HepG2 (cell line): ENCODE data around the gene PIMREG. TPM values are rescaled to one million over a fixed set of nuclear protein-coding genes. Genes with fewer than 3 reads are reported as not detected.

Source experiments
- ATAC-seq: fragments of 200-7000 bp; cut with Tn5 transposase; 3 replicates; pipeline ENCODE4 v1.9.1; 2020; ENCODE audit warnings: mild to moderate bottlenecking, moderate library complexity
- BruUV-seq: library from RNA; stranded (reverse); fragments of 400-500 nt; replicated peaks from 2 replicates; lab custom pipeline; 2021; lab: Mats Ljungman, UMichigan
- CTCF ChIA-PET: fragments of 300-600 bp; formaldehyde crosslinking; extraction: SDS; loops from one replicate; lab custom pipeline; 2021; ENCODE audit warnings: low total read pairs, inconsistent platforms, low intra/inter-chr PET ratio; lab: Yijun Ruan, JAX
- POLR2A ChIA-PET: fragments of 350-600 bp; sonication (Branson Sonifier 250); formaldehyde crosslinking; loops from one replicate; lab custom pipeline; 2020; ENCODE audit warnings: antibody characterized with exemption, inconsistent platforms; lab: Yijun Ruan, JAX
- DNase-seq: peaks from one replicate; pipeline ENCODE4 v3.0.0-alpha.2; 2015; ENCODE audit warnings: low spot score
- FAIRE-seq: peaks from 3 replicates; lab custom pipeline; 2011; peaks lifted over from hg19 to GRCh38; lab: Jason Lieb, UNC
- H2AFZ ChIP-seq: one replicate; pipeline ENCODE4 v1.6.1; 2011; ENCODE audit warnings: low read length, inconsistent platforms
- H3K27ac ChIP-seq: fragments of 300-600 bp; 3 replicates; pipeline ENCODE4 v1.8.0; 2011; ENCODE audit warnings: mixed run types, mild to moderate bottlenecking, mixed read lengths, low read length, inconsistent platforms; ENCODE audit not compliant: insufficient read depth; ENCODE audit errors: extremely low read length
- H3K27me3 ChIP-seq, 2 experiments: fragments of 200-600 bp in 1 of 2; 2 replicates in 1 of 2; 3 replicates in 1 of 2; pipeline versions ENCODE4 v1.6.0 to v1.8.0; 2011; ENCODE audit warnings: low read length in 2 of 2, mild to moderate bottlenecking in 2 of 2, moderate library complexity in 2 of 2, inconsistent platforms in 1 of 2; ENCODE audit not compliant: insufficient read depth in 2 of 2, control insufficient read depth in 1 of 2
- H3K36me3 ChIP-seq, 2 experiments: fragments of 200-600 bp in 1 of 2; replicated peaks in 1 of 2; 2 replicates in 1 of 2; 3 replicates in 1 of 2; pipeline versions ENCODE4 v1.5.1 to v1.8.0; 2011; ENCODE audit warnings: low read length in 2 of 2, inconsistent platforms in 1 of 2; ENCODE audit not compliant: insufficient read depth in 2 of 2, control insufficient read depth in 1 of 2
- H3K4me1 ChIP-seq: 2 replicates; pipeline ENCODE4 v1.5.1; 2012; ENCODE audit warnings: low read length, inconsistent platforms; ENCODE audit not compliant: insufficient read depth
- H3K4me2 ChIP-seq: 2 replicates; pipeline ENCODE4 v1.6.0; 2011; ENCODE audit warnings: low read depth, low read length, inconsistent platforms
- H3K4me3 ChIP-seq, 3 experiments: fragments of 200-600 bp in 1 of 3; sonication (generic), shearing (Covaris generic) in 1 of 3; replicated peaks in 1 of 3; 2 replicates each; pipeline ENCODE4 v1.5.1; 2011 to 2016; ENCODE audit warnings: low read length in 3 of 3, inconsistent platforms in 2 of 3, low read depth in 2 of 3, mild to moderate bottlenecking in 2 of 3, control low read depth in 1 of 3, mixed read lengths in 1 of 3; ENCODE audit not compliant: insufficient read depth in 1 of 3
- H3K79me2 ChIP-seq: one replicate; pipeline ENCODE4 v1.6.1; 2011; ENCODE audit warnings: low read length, inconsistent platforms; ENCODE audit not compliant: insufficient read depth
- H3K9ac ChIP-seq: 2 replicates; pipeline ENCODE4 v1.6.0; 2011; ENCODE audit warnings: mild to moderate bottlenecking, low read depth, low read length, inconsistent platforms; ENCODE audit not compliant: insufficient read depth
- H3K9me3 ChIP-seq: 2 replicates; pipeline ENCODE4 v1.5.1; 2012; ENCODE audit warnings: mild to moderate bottlenecking, low read length
- H4K20me1 ChIP-seq: 2 replicates; pipeline ENCODE4 v1.6.0; 2011; ENCODE audit warnings: inconsistent platforms, mild to moderate bottlenecking, low read length, moderate library complexity; ENCODE audit not compliant: insufficient read depth
- DMTF1 ChIP-seq: sonication (generic); formaldehyde crosslinking; IDR thresholded peaks from 2 replicates; pipeline ENCODE4 v1.4.0; 2020; ENCODE audit warnings: mild to moderate bottlenecking, missing genetic modification reagents
- GATA4 ChIP-seq: sonication (generic); IDR thresholded peaks from 2 replicates; pipeline ENCODE4 v1.6.1; 2016; ENCODE audit warnings: antibody characterized with exemption, low read depth, borderline replicate concordance
- HNRNPH1 ChIP-seq: fragments of 200-400 bp; formaldehyde crosslinking; optimal IDR thresholded peaks from 2 replicates; pipeline ENCODE3; 2017; ENCODE audit warnings: mild to moderate bottlenecking, low read depth, low read length
- HOXA9 ChIP-seq: sonication (generic); formaldehyde crosslinking; IDR thresholded peaks from 2 replicates; pipeline ENCODE4 v1.8.1; 2022; ENCODE audit warnings: missing genetic modification reagents, mild to moderate bottlenecking, moderate library complexity, borderline replicate concordance
- KMT2B ChIP-seq: IDR thresholded peaks from 2 replicates; pipeline ENCODE4 v1.6.1; 2016; ENCODE audit warnings: missing genetic modification reagents, missing compliant biosample characterization
- MXI1 ChIP-seq: IDR thresholded peaks from 3 replicates; pipeline ENCODE4 v1.6.1; 2012; ENCODE audit warnings: low read depth, low read length, inconsistent platforms, borderline replicate concordance
- SIX1 ChIP-seq: sonication (generic); formaldehyde crosslinking; IDR thresholded peaks from 2 replicates; pipeline ENCODE4 v1.4.0; 2020; ENCODE audit warnings: missing genetic modification reagents, borderline replicate concordance
- SMAD9 ChIP-seq: sonication (generic); formaldehyde crosslinking; IDR thresholded peaks from 2 replicates; pipeline ENCODE4 v1.5.1; 2020; ENCODE audit warnings: mild to moderate bottlenecking, missing genetic modification reagents
- TCF7 ChIP-seq: sonication (generic); IDR thresholded peaks from 2 replicates; pipeline ENCODE4 v1.6.1; 2016; ENCODE audit warnings: antibody characterized with exemption, low read depth
- TFDP2 ChIP-seq: sonication (generic); formaldehyde crosslinking; IDR thresholded peaks from 2 replicates; pipeline ENCODE4 v1.4.0; 2020; ENCODE audit warnings: missing genetic modification reagents
- ZNF121 ChIP-seq: sonication (generic); formaldehyde crosslinking; IDR thresholded peaks from 2 replicates; pipeline ENCODE4 v1.5.0; 2020; ENCODE audit warnings: mild to moderate bottlenecking, missing genetic modification reagents
- ZNF691 ChIP-seq: sonication (generic); formaldehyde crosslinking; IDR thresholded peaks from 2 replicates; pipeline ENCODE4 v1.4.0; 2020; ENCODE audit warnings: missing genetic modification reagents, low read depth, mild to moderate bottlenecking, borderline replicate concordance
- ZNF709 ChIP-seq: sonication (generic); formaldehyde crosslinking; IDR thresholded peaks from 2 replicates; pipeline ENCODE4 v1.5.0; 2020; ENCODE audit warnings: mild to moderate bottlenecking, missing genetic modification reagents
- WGBS: methylation state at CpG from one replicate; pipeline ENCODE4 v1.1.6; 2017; ENCODE audit warnings: low lambda C conversion rate; 5-methylcytosine and 5-hydroxymethylcytosine counted together
- in situ Hi-C: cut with HindIII; loops from 2 replicates; pipeline ENCODE4 v1.10.0; 2017; ENCODE audit warnings: low pct_unique_long_range_greater_than_20kb; ENCODE audit not compliant: extremely low pct_ligation_motif_present
- intact Hi-C: fragments of 100-400 bp; cut with micrococcal nuclease; formaldehyde crosslinking; loops from one replicate; pipeline ENCODE4 v1.10.0; 2022; ENCODE audit not compliant: unreplicated experiment
- polyA plus RNA-seq, 8 experiments: library from polyadenylated mRNA; depleted of rRNA in 3 of 8; stranded (reverse) in 7 of 8; unstranded in 1 of 8; fragments of >200 nt; fragmentation: Illumina TruSeq in 4 of 8; extraction: Trizol in 4 of 8; gene quantifications; 2 replicates each; pipeline versions ENCODE4 v1.2.1 to v1.2.3, GENCODE V29; 2011 to 2016; ENCODE audit warnings: low read depth in 4 of 8, missing spikeins in 1 of 8, mixed read lengths in 1 of 8; ENCODE audit not compliant: insufficient read depth in 1 of 8
- total RNA-seq, 5 experiments: library from RNA; depleted of rRNA; stranded (reverse); fragments of >200 nt; fragmentation: Illumina TruSeq; extraction: Trizol; gene quantifications; 2 replicates each; pipeline ENCODE4 v1.2.3, GENCODE V29; 2016; ENCODE audit warnings: low read depth in 1 of 5

The PIMREG gene
- total and polyA plus RNA-seq, 2 of the 13 experiments (the other 11 are each of a cell fraction or from before 2014, with no cell fraction given) = 15.6 to 30.3 TPM

- no peaks in the 10 kb centered on the region for H3K79me2 ChIP-seq
- no peaks in the 10 kb centered on the region for H4K20me1 ChIP-seq
- in situ Hi-C loops = loop anchor here (25.0 kb wide), 1 partner anchor 696 kb away; no protein-coding TSS in a partner anchor
- H3K4me1 ChIP-seq = no peaks in the 10 kb centered on the region
- 45% methylated on average over 10 of the region's 10 CpGs for WGBS
- no peaks in the 10 kb centered on the region for H3K9me3 ChIP-seq
- POLR2A ChIA-PET = no interaction called here
- BruUV-seq = no TSS peak
- no peaks in the 10 kb centered on the region for H3K36me3 ChIP-seq
- intact Hi-C loops = no loop called here
- H3K4me2 ChIP-seq = no peak overlapping the region
- peaks cover 0 to 7% of the 10 kb centered on the region in 2 experiments; a peak in 2 of 5 replicates for H3K27me3 ChIP-seq
- DNase-seq = no peak
- no peak for ATAC-seq
- no peak overlapping the region for H3K9ac ChIP-seq
- FAIRE-seq = no peak
- no peak for TF ChIP-seq MXI1
- TF ChIP-seq KMT2B (CRISPR knock-in tag) = no peak
- no peak for TF ChIP-seq TCF7
- TF ChIP-seq GATA4 = no peak
- TF ChIP-seq HNRNPH1 = no peak
- TF ChIP-seq HOXA9 (CRISPR knock-in tag) = no peak
- TF ChIP-seq ZNF121 = no peak
- no peak for TF ChIP-seq ZNF709 (CRISPR knock-in tag)
- no peak for TF ChIP-seq SIX1
- no peak for TF ChIP-seq TFDP2 (CRISPR knock-in tag)
- no peak for TF ChIP-seq ZNF691 (CRISPR knock-in tag)
- no peak for TF ChIP-seq SMAD9 (CRISPR knock-in tag)
- no peak for TF ChIP-seq DMTF1 (CRISPR knock-in tag)
- no peak overlapping the region for H3K27ac ChIP-seq
- CTCF ChIA-PET = no interaction called here
- no peak overlapping the region for H3K4me3 ChIP-seq
- H2AFZ ChIP-seq = no peak overlapping the region
Observed at GRCh38 chr17:6408735-6409134, 35.5 kb upstream of the PIMREG start.
